Stromal cell of bone marrow (primary cell): ENCODE results near the gene RAB40A.
A peak's percentile ranks its signal among the peaks of the same experiment; 100 is the strongest.

Experiments
- DNase-seq: peaks from one replicate; pipeline ENCODE4 v3.0.0-alpha.2; 2012; ENCODE audit warnings: low read depth

The RAB40A gene

GRCh38 chrX:103519389-103519788, at the start of gene RAB40A:
RAB40A (minus strand) TSS chrX:103519489; CDS start chrX:103500756, 18,733 bp downstream.
- DNase-seq = no peak

- DNase-seq = no peak
These were observed 46.5 kb upstream of the RAB40A start for GRCh38 chrX:103565752-103566151.

GRCh38 chrX:103565197-103565596, 45.9 kb upstream of the RAB40A start:
- DNase-seq = no peak

- DNase-seq = no peak
These were observed 43.5 kb upstream of the RAB40A start for GRCh38 chrX:103562801-103563200.

GRCh38 chrX:103560256-103560655, 41.0 kb upstream of the RAB40A start:
- no peak for DNase-seq

GRCh38 chrX:103556963-103557612, 37.8 kb upstream of the RAB40A start:
- no peak for DNase-seq

GRCh38 chrX:103554687-103555424, 35.6 kb upstream of the RAB40A start:
- no peak for DNase-seq

- no peak for DNase-seq
These were observed 32.9 kb upstream of the RAB40A start for GRCh38 chrX:103552236-103552635.

GRCh38 chrX:103550415-103551051, 31.2 kb upstream of the RAB40A start:
- DNase-seq = no peak

- DNase-seq = no peak
These were observed 30.6 kb upstream of the RAB40A start for GRCh38 chrX:103549916-103550315.

GRCh38 chrX:103540145-103540544, 20.9 kb upstream of the RAB40A start:
- DNase-seq = no peak

- no peak for DNase-seq
These were observed 20.4 kb upstream of the RAB40A start for GRCh38 chrX:103539695-103540094.

- DNase-seq = no peak
These were observed 19.4 kb upstream of the RAB40A start for GRCh38 chrX:103538728-103539127.

GRCh38 chrX:103537871-103538387, 18.6 kb upstream of the RAB40A start:
- DNase-seq = no peak

- no peak for DNase-seq
These were observed 17.4 kb upstream of the RAB40A start for GRCh38 chrX:103536732-103537131.

GRCh38 chrX:103536071-103536470, 16.8 kb upstream of the RAB40A start:
- no peak for DNase-seq

GRCh38 chrX:103535206-103535605, 15.9 kb upstream of the RAB40A start:
- DNase-seq = no peak

GRCh38 chrX:103533511-103534216, 14.4 kb upstream of the RAB40A start:
- no peak for DNase-seq

GRCh38 chrX:103531002-103531401, 11.7 kb upstream of the RAB40A start:
- DNase-seq = peak; percentile 77

GRCh38 chrX:103530545-103530944, 11.3 kb upstream of the RAB40A start:
- no peak for DNase-seq

GRCh38 chrX:103529550-103529949, 10.3 kb upstream of the RAB40A start:
- no peak for DNase-seq

- DNase-seq = no peak
These were observed 5.5 kb upstream of the RAB40A start for GRCh38 chrX:103524747-103525146.
